Glutamatergic neuron (in vitro differentiated cells): ENCODE data around the gene DMRT3. TPM values are rescaled to one million over a fixed set of nuclear protein-coding genes. Genes with fewer than 3 reads are reported as not detected.

Source experiments
- DNase-seq: peaks from one replicate; pipeline ENCODE4 v3.0.0; 2022
- H3K27ac Mint-ChIP-seq: one replicate; pipeline ENCODE4 v1.8.0; 2020; ENCODE audit warnings: mild to moderate bottlenecking, mixed read lengths, inconsistent platforms; ENCODE audit not compliant: unreplicated experiment
- H3K27me3 Mint-ChIP-seq: one replicate; pipeline ENCODE4 v1.8.0; 2020; ENCODE audit warnings: mild to moderate bottlenecking, moderate library complexity, mixed read lengths, inconsistent platforms; ENCODE audit not compliant: unreplicated experiment
- H3K36me3 Mint-ChIP-seq: one replicate; pipeline ENCODE4 v1.8.0; 2020; ENCODE audit warnings: mild to moderate bottlenecking, mixed read lengths, inconsistent platforms; ENCODE audit not compliant: unreplicated experiment
- H3K4me1 Mint-ChIP-seq: one replicate; pipeline ENCODE4 v1.8.0; 2020; ENCODE audit warnings: mild to moderate bottlenecking, low read depth, mixed read lengths, inconsistent platforms; ENCODE audit not compliant: unreplicated experiment
- H3K4me3 Mint-ChIP-seq: one replicate; pipeline ENCODE4 v1.8.0; 2020; ENCODE audit warnings: mild to moderate bottlenecking, mixed read lengths, inconsistent platforms; ENCODE audit not compliant: unreplicated experiment
- H3K9me3 Mint-ChIP-seq: one replicate; pipeline ENCODE4 v1.8.0; 2020; ENCODE audit warnings: mild to moderate bottlenecking, moderate library complexity, mixed read lengths, inconsistent platforms; ENCODE audit not compliant: unreplicated experiment
- total RNA-seq: library from RNA; stranded (reverse); fragmentation: NEBNext Ultra II Directional; extraction: Animal tissue kit (Norgen Biotek cat#: 25700); gene quantifications from one replicate; pipeline ENCODE4 v1.2.1, GENCODE V29; 2021; ENCODE audit not compliant: unreplicated experiment
- TF ChIP-seq, protein P1 (sequence below): fragments of 200-600 bp; sonication (generic); IDR thresholded peaks from one replicate; pipeline ENCODE4 v1.5.0; 2021; ENCODE audit not compliant: partially characterized antibody, unreplicated experiment

DMRT3 gene
- total RNA-seq, 1 donor from 2014 or later = 1.7 TPM

DNA sequence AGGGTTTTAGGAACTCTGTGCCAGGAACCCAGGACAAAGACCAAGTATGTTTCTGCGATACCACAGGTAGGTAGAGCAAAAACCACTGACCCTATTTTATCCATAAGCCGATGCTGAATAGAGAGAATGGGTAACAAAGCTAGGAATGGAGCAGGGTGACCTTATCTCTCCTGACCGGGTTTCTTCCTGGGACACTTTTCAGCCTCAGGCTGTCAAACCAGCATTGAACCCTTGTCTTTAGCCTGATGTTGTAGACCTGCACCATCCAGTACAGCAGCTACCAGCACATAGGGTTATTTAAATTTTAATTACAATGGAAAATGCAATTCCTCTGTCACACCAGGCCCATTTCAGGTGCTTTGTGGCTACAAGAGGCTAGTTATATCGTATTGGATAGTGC, 43.1 kb upstream of the DMRT3 start:
- Mint-ChIP-seq H3K36me3 (peaks cover 3% of the 10 kb centered on the region), H3K4me3 (no peak overlapping the region), H3K9me3 (peaks cover 6% of the 10 kb centered on the region), H3K27ac (no peak overlapping the region), H3K4me1 (peaks cover 5% of the 10 kb centered on the region), H3K27me3 (peaks cover 2% of the 10 kb centered on the region)
- TF ChIP-seq, protein P1, sequence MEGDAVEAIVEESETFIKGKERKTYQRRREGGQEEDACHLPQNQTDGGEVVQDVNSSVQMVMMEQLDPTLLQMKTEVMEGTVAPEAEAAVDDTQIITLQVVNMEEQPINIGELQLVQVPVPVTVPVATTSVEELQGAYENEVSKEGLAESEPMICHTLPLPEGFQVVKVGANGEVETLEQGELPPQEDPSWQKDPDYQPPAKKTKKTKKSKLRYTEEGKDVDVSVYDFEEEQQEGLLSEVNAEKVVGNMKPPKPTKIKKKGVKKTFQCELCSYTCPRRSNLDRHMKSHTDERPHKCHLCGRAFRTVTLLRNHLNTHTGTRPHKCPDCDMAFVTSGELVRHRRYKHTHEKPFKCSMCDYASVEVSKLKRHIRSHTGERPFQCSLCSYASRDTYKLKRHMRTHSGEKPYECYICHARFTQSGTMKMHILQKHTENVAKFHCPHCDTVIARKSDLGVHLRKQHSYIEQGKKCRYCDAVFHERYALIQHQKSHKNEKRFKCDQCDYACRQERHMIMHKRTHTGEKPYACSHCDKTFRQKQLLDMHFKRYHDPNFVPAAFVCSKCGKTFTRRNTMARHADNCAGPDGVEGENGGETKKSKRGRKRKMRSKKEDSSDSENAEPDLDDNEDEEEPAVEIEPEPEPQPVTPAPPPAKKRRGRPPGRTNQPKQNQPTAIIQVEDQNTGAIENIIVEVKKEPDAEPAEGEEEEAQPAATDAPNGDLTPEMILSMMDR = no peak
- no peak for DNase-seq

- peaks cover 5% of the 10 kb centered on the region for H3K4me1 Mint-ChIP-seq
- DNase-seq = peak; percentile 19
- H3K4me3 Mint-ChIP-seq = no peak overlapping the region
- TF ChIP-seq, protein P1 = no peak
- H3K27me3 Mint-ChIP-seq = no peaks in the 10 kb centered on the region
- peak overlapping the region; percentile 35 for H3K27ac Mint-ChIP-seq
- peaks cover 8% of the 10 kb centered on the region for H3K36me3 Mint-ChIP-seq
- H3K9me3 Mint-ChIP-seq = peaks cover 6% of the 10 kb centered on the region
These were observed 41.0 kb upstream of the DMRT3 start for GRCh38 chr9:935348-935965.

GRCh38 chr9:942805-943580, 33.5 kb upstream of the DMRT3 start:
- no peaks in the 10 kb centered on the region for H3K9me3 Mint-ChIP-seq
- no peaks in the 10 kb centered on the region for H3K27me3 Mint-ChIP-seq
- peaks cover 5% of the 10 kb centered on the region for H3K36me3 Mint-ChIP-seq
- H3K4me3 Mint-ChIP-seq = no peak overlapping the region
- DNase-seq = no peak
- no peak overlapping the region for H3K27ac Mint-ChIP-seq
- TF ChIP-seq, protein P1 = no peak
- H3K4me1 Mint-ChIP-seq = no peaks in the 10 kb centered on the region

- Mint-ChIP-seq H3K4me3 (no peak overlapping the region), H3K36me3 (no peaks in the 10 kb centered on the region), H3K4me1 (no peaks in the 10 kb centered on the region), H3K27ac (no peak overlapping the region), H3K27me3 (no peaks in the 10 kb centered on the region), H3K9me3 (peaks cover 1% of the 10 kb centered on the region)
- TF ChIP-seq, protein P1 = no peak
- DNase-seq = no peak
These were observed 28.5 kb upstream of the DMRT3 start for GRCh38 chr9:947985-948384.

DNA sequence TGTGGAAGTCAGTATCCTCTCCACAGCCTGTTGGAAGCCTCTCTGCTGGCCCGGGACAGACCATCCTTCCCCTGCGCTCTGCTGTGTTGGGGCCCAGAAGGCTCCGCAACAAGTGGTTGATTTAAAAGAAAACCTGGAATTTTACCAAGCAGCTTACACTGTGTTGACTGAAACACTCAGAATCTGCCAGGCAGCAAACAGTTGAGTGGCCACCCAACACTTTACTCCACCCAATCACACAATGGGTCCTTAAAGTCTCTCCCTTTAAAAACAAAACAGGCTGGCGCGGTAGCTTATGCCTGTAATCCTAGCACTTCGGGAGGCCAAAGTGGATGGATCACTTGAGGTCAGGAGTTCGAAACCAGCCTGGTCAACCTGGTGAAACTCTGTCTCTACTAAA, 28.0 kb upstream of the DMRT3 start:
- no peak overlapping the region for H3K4me3 Mint-ChIP-seq
- no peaks in the 10 kb centered on the region for H3K36me3 Mint-ChIP-seq
- H3K27me3 Mint-ChIP-seq = no peaks in the 10 kb centered on the region
- no peak for DNase-seq
- no peak overlapping the region for H3K27ac Mint-ChIP-seq
- TF ChIP-seq, protein P1 = no peak
- H3K9me3 Mint-ChIP-seq = peaks cover 1% of the 10 kb centered on the region
- H3K4me1 Mint-ChIP-seq = no peaks in the 10 kb centered on the region
